NCI-H2029 (cell line): Measurements from ENCODE around the gene PALMD.
A peak's percentile ranks its signal among the peaks of the same experiment; 100 is the strongest.

ENCODE experiments used
- DNase-seq: peaks from one replicate; lab custom pipeline; 2025; lab: John Stamatoyannopoulos, UW

The PALMD gene

GRCh38 chr1:99645699-99646531 is at the start of gene PALMD:
PALMD (plus strand) TSS chr1:99646113; CDS start chr1:99646318, 205 bp downstream.
- peak; percentile 74 for DNase-seq

- DNase-seq: no peak
These were observed 47.0 kb upstream of the PALMD start for GRCh38 chr1:99598738-99599411.

DNA sequence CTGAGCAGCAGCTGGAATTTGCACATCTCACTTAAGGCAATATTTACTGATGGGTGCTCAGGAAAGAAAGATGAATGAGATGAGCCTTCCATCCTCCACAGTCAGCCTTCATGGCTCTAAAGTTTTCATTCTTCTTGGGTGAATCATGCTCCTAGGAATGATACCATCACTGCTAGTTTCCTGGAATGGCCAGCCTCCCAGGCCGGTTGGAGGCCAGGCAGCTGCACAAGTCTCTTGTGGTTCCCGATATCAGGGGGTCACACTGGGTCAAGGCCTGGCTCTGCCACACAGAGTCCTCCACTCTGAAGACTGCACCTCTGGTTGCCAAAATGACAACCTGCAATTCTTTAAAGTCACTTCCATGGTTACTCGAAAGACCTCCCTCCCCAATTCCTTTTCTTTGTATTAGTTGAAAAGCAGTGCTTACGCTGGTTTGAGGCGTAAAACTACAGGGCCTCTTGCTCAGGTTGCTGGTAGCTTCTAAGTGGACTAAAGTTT is 46.2 kb upstream of the PALMD start:
- no peak for DNase-seq

DNA sequence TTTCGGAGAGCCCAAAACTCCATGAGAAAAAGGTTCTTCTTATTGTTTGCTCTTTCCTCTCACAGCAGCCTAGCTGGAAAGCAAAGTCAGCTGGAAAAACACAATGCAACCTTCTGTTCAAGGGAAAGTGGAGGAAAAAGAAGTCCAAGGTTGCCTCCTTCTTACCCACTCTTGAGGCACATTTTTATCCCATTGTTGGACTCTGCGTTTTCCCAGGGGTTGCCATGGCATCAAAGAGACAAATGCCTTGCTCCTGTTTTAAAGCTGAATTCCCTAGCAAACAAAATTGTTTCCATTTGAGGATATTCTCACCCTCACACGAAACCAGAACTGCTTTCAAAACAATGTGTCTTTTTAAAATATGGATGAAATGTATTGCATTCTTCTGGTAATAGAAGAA is 45.1 kb upstream of the PALMD start:
- no peak for DNase-seq

- no peak for DNase-seq
These were observed 44.7 kb upstream of the PALMD start for GRCh38 chr1:99601208-99601607.

- no peak for DNase-seq
These were observed 44.1 kb upstream of the PALMD start for GRCh38 chr1:99601709-99602403.

- DNase-seq: no peak
These were observed 43.4 kb upstream of the PALMD start for GRCh38 chr1:99602404-99602969.

- DNase-seq: no peak
These were observed 42.0 kb upstream of the PALMD start for GRCh38 chr1:99603699-99604560.

DNA sequence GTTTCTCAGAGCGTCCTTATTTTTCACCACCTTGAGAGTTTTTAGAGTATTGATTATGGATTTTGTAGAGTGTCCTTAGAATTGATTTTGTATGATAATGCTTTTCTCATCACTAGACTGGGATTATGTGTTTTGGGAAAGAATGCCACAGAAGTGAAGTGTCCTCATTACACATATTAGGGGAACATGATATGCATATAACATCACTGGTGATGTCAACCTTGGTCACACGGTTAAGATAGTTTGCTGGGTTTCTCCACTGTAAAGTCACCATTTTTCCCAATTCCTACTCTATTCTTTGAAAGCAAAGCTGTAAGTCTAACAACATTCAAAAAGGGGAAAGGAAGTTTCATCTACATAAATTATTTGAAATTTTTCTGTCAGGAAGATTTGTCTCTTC is 39.6 kb upstream of the PALMD start:
- no peak for DNase-seq

- DNase-seq: no peak
These were observed 38.3 kb upstream of the PALMD start for GRCh38 chr1:99607590-99607989.

DNA sequence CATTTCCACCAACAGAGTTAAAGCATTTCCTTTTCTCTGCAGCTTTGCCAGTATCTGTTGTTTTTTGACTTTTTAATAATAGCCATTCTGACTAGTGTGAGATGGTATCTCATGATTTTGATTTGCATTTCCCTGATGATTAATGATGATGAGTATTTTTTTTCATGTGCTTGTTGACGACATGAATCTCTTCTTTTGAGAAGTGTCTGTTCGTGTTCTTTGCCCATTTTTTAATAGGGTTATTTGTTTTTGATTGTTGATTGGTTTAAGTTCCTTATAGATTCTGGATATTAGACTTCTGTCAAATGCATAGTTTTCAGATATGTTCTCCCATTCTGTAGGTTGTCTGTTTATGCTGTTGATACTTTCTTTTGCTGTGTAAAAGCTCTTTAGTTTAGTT is 37.9 kb upstream of the PALMD start:
- no peak for DNase-seq

DNA sequence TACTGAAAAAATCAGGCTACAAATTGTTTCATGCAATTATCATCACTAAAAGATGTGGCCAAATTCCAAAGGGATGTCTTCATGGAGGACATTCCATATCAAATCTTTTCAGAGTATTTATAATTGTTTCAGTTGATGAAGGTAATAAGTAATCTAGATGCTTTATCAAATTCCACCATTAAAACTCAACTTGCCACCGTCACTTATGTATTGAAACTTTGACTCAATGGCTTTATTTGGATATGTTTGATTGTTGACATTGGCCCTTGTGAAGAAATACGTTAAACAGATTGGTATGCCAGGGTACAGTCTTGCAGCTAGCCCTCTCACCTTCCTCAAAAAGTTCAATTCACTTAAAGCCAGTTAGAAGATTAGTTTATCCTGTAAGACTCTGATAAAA is 32.2 kb upstream of the PALMD start:
- DNase-seq: no peak

- no peak for DNase-seq
These were observed 31.2 kb upstream of the PALMD start for GRCh38 chr1:99614728-99615127.

- DNase-seq: peak; percentile 28
These were observed 26.3 kb upstream of the PALMD start for GRCh38 chr1:99619583-99619982.

- DNase-seq: no peak
These were observed 24.5 kb upstream of the PALMD start for GRCh38 chr1:99621340-99621901.

GRCh38 chr1:99622702-99623347 is 23.1 kb upstream of the PALMD start:
- DNase-seq: no peak

DNA sequence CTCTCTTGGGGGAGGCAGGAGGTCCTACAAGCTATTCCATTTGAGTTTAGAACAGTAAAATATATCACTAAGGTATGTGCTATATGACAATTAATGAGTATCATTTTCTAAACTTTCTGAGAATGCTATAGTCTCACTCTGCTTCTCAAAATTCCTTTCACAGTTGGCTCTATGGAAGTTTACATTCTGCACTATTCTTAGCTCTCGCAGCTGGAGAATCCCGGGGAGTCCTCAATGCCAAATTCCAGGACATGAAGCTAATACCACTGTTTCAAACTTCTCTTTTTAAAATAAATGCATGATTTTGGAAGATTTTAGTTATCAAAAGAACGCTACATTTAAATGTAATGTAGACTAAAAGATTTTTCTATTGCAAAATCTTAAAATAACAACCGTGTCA is 22.4 kb upstream of the PALMD start:
- DNase-seq: no peak

GRCh38 chr1:99627615-99628014 is 18.3 kb upstream of the PALMD start:
- DNase-seq: no peak

- no peak for DNase-seq
These were observed 16.7 kb upstream of the PALMD start for GRCh38 chr1:99629164-99629563.

GRCh38 chr1:99634971-99635624 is 10.8 kb upstream of the PALMD start:
- no peak for DNase-seq
